HK-2 (cell line): Measurements from ENCODE around the gene IGF1R.
"Not testable (repeated sequence)": the region's sequence is repeated elsewhere in the genome, so short reads cannot be mapped to it uniquely, and the experiment has no call there.

Source experiments
- DNase-seq: peaks from one replicate; pipeline ENCODE4 v3.0.0-alpha.2; 2018; ENCODE audit not compliant: unreplicated experiment

The IGF1R gene

GRCh38 chr15:98960555-98961050 is 312.3 kb downstream of the IGF1R start:
- no peak for DNase-seq

DNA sequence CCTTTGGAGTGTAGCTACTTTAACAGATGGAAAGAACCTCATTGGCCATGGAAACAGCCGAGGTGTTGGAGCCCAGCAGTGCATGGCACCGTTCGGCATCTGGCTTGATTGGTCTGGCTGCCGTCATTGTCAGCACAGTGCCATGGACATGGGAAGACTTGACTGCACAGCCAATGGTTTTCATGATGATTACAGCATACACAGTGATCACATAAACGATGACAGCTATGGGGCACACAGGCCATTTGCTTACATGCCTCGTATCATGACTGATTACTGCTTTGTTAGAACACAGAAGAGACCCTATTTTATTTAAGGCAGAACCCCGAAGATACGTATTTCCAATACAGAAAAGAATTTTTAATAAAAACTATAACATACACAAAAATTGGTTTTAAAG is 315.1 kb downstream of the IGF1R start:
- no peak for DNase-seq

GRCh38 chr15:98964466-98965133 is 316.3 kb downstream of the IGF1R start:
- DNase-seq, result no peak

GRCh38 chr15:98965134-98965491 is 316.8 kb downstream of the IGF1R start:
- DNase-seq, result not testable (repeated sequence)

- DNase-seq, result no peak
These were observed 317.3 kb downstream of the IGF1R start for GRCh38 chr15:98965597-98965996.

GRCh38 chr15:98966091-98966787 is 317.9 kb downstream of the IGF1R start:
- DNase-seq, result no peak

- DNase-seq, result no peak
These were observed 318.8 kb downstream of the IGF1R start for GRCh38 chr15:98967096-98967495.

GRCh38 chr15:98967916-98968315 is 319.6 kb downstream of the IGF1R start:
- DNase-seq, result no peak

- no peak for DNase-seq
These were observed 320.2 kb downstream of the IGF1R start for GRCh38 chr15:98968576-98968975.

DNA sequence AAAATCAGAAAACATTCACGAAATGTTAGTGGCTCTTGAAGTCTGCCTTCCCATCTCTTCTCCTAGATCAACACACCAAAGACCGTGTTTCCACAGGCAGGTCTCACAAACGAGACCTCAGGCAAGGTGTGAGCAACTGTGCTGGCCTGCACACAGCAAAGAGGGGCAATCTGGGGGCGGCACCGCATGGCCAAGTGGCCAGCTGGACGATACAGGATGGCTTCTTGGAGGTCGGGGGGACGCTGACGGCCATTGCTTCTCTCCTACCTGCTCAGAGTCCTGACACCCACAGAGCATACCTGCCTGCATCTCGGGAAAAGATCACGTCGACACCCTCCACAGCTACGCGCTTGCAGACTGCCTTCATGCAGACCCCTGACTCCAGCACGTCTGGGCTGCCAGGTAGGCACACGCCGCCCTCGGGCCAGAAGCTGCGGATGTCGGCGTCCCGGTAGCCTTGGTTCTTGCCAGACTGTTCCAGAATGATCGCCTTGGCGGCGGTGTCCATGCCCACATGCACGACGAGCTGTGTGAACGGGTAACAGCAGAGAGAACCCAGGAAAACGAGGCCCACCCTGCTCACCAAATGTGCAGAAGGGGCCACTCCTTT is 320.9 kb downstream of the IGF1R start:
- no peak for DNase-seq

DNA sequence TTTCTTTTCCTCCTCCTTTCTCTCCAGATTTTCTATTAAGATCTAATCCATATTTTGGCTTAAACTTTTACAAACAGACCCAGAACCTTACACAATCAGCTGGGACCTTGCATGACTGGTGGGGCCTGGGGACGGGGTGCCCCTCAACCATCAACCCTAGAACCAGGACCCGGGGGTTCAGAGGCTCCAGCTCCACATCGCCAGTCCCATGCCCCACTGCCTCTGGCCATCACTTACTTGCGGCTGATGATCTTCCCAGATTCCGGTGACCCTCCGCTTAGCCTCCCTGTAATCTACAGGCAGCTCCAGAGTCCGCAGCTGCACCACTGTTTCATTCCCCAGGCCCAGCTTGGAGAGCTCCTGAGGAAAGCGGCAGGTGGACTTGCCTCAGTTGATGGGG is 322.5 kb downstream of the IGF1R start:
- DNase-seq, result no peak

DNA sequence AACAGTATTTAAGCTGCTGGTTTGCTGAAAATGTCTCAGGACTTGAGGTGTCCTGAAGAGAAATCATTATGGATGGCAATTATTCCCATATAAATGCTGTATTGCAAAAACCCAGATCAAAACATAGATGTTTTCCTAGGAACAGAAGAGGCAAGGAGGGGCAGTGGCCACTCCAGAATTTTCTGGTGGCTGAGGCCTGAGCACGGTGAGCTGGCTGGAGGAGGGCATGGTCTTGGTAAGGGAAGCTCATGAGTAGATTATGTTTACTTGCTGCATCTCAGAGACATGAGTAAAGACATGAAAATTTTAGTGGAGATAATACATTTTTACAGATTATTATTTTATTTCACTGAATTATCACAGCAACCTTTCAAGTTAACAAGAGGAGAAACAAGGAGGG is 328.2 kb downstream of the IGF1R start:
- DNase-seq, result no peak

- no peak for DNase-seq
These were observed 329.1 kb downstream of the IGF1R start for GRCh38 chr15:98977441-98977840.

DNA sequence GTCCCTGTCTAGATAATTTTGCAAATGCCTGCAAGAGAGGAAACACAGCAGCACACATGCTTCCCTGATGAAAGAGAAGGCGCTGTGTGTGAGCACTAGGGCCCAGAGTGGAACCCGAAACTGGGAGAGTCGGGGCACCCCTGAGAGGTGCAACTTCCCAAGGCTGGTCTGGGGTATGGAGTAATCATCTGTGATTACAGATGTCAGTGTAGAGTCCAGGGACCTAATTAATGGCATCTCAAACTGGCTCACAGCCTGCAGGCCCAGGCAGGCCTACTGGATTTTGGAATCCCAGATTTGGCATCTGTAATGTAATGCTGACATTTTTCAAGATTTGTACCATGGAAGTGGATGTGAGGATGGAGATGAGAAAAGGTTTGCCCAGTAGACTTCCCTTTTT is 329.8 kb downstream of the IGF1R start:
- DNase-seq, result no peak

- no peak for DNase-seq
These were observed 332.5 kb downstream of the IGF1R start for GRCh38 chr15:98980899-98981228.

DNA sequence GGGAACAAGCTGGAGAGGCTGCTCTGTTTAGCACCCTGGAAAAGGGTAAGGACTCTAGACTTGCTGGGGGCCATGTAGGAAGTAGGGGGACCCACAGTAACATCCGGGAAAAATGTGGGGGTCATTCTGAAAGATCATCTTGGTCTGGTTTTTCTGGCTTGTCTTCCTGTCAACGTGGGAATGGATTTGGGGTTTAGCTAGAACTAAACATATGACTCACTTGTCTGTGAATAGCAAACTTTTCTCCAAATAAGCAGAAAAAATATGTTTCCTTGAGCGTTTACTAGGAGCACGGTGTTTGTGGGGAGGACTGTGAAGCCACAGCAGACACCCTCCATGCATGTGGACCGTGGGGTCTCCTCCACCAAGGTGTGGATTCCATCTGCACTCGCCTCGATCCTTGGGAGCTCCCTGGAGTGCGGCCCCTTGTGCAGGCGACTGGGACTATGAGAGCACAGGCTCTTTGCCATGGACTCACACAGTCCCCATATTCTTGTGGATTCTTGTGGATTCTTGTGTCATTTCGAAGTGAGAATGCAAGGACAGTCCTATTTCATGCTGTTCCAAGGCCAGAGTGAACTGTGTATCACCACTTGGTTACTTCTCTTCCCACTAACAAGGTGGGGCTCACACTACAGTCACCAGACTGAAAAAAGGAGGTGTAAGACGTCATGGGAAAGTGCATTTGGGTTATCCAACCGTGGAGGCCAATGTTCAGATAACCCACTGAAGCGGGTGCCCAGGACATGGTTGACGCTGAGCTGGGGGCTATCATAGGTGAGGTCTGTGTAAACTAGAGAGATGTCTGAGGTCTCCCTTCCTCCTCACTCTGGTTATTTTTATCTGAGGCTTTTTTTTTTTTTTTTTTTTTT is 333.7 kb downstream of the IGF1R start:
- DNase-seq, result no peak

DNA sequence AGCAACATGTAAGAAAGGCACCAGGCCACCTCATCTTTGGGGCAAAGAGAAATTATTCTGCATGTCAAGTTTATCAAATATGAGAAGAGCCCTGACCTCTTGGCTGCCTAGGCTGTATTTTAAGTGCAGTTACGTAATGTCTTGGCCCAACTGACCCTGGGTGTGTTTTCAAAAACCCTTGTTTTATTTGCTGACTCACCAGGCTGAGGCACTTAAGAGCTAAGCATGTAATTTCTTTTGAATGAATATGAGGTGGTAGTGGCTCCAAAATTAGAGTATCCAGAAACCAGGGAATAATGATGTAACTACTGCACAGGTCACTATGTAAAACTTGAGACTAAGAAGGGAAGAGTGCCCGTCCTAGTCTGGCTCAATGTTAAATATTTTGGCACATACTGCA is 335.0 kb downstream of the IGF1R start:
- DNase-seq, result no peak

DNA sequence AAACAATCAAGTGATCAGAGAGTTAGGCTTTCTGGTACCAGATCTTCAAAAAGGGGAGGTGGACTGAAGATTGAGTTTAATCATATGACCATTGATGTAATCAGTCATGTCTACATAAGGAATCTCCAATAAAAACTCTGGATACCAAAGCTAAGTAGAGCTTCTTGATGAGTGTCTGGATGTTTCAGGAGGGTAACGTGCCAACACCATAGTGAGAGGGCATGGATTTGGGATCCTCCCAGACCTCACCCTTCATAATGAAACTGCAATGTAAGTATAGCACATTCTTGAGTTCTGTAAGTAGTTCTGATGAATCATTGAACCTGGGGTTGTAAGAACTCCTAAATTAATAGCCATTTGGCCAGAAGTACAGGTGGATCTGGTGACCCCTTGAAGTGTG is 337.9 kb downstream of the IGF1R start:
- no peak for DNase-seq

GRCh38 chr15:98994892-98995291 is 346.6 kb downstream of the IGF1R start:
- DNase-seq, result no peak

DNA sequence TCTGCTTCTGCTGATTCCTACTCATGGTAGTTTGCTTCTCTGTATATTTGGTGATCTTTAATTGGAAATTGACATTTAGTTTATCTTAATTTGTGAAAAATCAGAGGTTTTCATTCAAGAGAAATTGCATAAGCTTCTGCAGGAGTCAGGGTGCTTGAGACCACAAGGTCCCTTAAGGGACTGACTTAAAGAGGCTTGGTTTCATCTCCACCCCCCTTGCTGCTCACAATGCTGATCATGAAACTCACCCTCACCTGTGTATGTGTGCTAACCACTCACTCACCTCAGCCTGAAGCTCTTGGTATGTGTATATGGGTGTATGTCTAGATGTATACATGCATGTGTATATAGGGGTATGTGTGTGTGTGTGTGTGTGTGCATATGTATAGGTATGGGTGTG is 347.8 kb downstream of the IGF1R start:
- no peak for DNase-seq

DNA sequence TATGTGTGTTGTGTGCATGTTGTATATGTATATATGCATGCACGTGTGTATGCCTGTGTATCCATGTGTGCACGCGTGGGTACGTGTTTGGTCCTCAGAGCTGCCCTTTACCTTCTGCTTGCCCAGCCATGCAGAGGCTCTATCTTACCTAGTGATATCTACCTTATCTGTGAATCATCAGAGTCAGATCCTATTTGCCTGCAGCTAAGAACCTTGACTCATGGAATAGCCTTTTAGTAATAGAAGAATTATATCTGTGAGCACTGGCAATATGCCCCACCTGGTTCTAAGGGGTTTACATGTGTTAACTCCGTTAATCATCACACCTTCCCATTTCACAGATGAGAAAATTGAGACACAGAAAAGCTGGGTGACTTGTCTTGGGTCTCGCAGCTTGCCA is 348.3 kb downstream of the IGF1R start:
- DNase-seq, result no peak

- DNase-seq, result no peak
These were observed 349.0 kb downstream of the IGF1R start for GRCh38 chr15:98997312-98997711.
